IPS-18c (cell line): Measurements from ENCODE around the gene RPP25L.

Experiments
- H3K4me3 ChIP-seq: 2 replicates; pipeline ENCODE4 v1.7.0; 2013; ENCODE audit warnings: low read depth, mild to moderate bottlenecking, low read length, moderate library complexity; ENCODE audit not compliant: insufficient read depth
- H3K9me3 ChIP-seq: one replicate; pipeline ENCODE4 v1.6.1; 2013; ENCODE audit warnings: mild to moderate bottlenecking, low read length, moderate library complexity; ENCODE audit not compliant: control insufficient read depth, insufficient read depth

Gene RPP25L

GRCh38 chr9:34565856-34566255, 46.0 kb downstream of the RPP25L start:
- H3K9me3 ChIP-seq, result no peaks in the 10 kb centered on the region
- H3K4me3 ChIP-seq, result no peak overlapping the region

GRCh38 chr9:34564617-34565016, 47.3 kb downstream of the RPP25L start:
- H3K9me3 ChIP-seq, result no peaks in the 10 kb centered on the region
- no peak overlapping the region for H3K4me3 ChIP-seq

DNA sequence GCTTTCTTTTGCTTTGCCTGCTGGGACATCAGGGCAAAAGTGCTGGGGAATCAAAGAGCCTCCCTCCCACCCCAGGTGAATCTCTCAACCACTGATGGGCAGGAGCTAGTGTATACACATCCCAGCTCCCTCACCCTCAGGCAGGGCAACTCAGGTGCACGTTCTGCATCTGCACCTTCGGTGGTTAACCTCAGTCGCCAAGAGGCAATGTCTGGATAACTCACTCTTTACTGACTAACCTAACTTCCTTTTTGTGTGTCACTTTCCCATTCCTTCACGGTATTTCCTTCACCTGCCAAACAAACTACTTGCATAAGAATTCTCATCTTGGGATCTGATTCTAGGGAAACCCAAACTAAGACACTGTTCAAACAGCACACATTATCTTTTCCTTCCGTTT, 48.6 kb downstream of the RPP25L start:
- no peak overlapping the region for H3K4me3 ChIP-seq

GRCh38 chr9:34562135-34562745, 49.7 kb downstream of the RPP25L start:
- no peaks in the 10 kb centered on the region for H3K9me3 ChIP-seq
- H3K4me3 ChIP-seq, result no peak overlapping the region

More for the DNA sequence above, 48.6 kb downstream of the RPP25L start:
- no peaks in the 10 kb centered on the region for H3K9me3 ChIP-seq

GRCh38 chr9:34560599-34561214, 51.2 kb downstream of the RPP25L start:
- Histone ChIP-seq H3K9me3 (no peaks in the 10 kb centered on the region), H3K4me3 (no peak overlapping the region)
